Choroid plexus epithelial cell (primary cell): Measurements from ENCODE around the gene ANTXR1.

ENCODE experiments used
- DNase-seq: peaks from one replicate; pipeline ENCODE4 v3.0.0-alpha.2; 2010; ENCODE audit warnings: low read depth
- H3K4me3 ChIP-seq: 2 replicates; pipeline ENCODE4 v1.5.1; 2011; ENCODE audit warnings: low read depth, mild to moderate bottlenecking, control low read depth, low read length, moderate library complexity
- CTCF ChIP-seq: conservative IDR thresholded peaks from 2 replicates; pipeline ENCODE4 v1.5.1; 2011; ENCODE audit warnings: low read depth, mild to moderate bottlenecking, control low read depth, inconsistent platforms, low read length, moderate library complexity

Gene ANTXR1

DNA sequence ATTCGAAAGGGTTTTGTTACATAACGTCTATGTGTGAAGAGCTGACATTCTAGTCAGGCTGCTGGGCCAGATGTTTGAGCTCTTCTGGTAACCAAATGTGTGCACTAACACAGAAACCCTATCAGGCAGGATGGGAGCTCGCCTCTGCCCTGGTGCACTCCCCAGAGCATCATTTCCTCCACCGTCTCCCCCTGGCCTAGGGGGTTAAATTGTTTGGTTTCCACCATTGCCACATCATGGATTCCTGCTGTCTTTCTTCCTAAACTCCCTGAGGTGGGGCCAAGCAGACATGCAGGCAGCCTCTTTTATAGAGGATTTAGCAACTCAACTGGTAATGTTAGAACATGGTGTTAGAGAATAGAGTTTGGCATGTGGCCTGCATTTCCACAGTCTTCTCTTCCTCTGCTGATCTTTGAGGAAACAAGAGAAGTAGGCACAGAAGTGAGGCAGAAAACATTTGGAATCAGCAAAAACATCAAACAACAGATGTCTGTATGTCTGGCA is 87.3 kb downstream of the ANTXR1 start:
- no peak overlapping the region for H3K4me3 ChIP-seq
- DNase-seq = peak; percentile 92
- TF ChIP-seq CTCF = no peak

DNA sequence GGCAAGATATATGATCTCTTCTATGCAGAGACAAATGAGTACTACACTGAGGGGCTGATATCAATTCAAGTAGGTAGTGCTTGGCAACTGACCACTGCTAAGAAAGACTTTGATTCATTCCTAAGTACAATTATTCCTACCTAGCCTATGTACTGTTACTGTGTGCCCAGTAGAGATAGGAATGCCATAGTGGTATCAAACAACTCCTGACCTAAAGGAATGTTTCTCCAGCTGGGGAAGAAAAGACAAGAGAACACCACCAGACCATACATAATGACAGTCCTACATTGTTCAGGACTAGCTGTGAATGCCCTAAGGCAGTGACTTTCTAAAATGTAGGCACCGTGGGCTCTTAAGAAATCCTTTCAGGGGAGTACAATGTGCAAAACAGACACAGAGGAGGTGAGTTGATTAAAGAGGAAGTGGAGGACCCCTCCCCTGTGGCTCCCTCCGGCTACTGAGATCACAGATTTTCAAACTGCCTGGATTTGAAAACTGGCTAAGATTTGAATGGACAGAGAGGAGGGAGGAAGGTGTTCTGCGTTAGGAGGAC is 89.1 kb downstream of the ANTXR1 start:
- H3K4me3 ChIP-seq = no peak overlapping the region
- TF ChIP-seq CTCF = no peak
- no peak for DNase-seq

GRCh38 chr2:69103419-69103818 is 90.4 kb downstream of the ANTXR1 start:
- no peak for DNase-seq
- no peak for TF ChIP-seq CTCF
- no peak overlapping the region for H3K4me3 ChIP-seq

DNA sequence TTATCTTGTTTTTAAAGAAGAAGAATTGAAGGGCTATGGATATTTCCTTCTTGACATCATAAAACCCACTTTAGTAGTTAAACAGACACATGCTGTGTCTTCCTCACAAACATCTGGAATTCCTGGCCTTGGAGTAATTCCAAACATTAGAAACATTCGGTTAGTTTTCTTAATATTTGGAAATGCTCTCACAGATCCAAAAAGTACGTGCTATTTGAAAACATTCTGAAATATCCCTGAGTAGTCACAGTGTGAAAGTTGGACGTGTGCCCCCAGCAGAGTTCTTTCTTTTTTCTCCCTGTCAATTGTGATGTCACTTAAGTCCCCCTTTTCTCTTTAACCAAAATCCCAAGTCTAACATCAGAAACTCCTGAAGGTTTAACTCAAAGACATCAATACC is 91.3 kb downstream of the ANTXR1 start:
- DNase-seq = no peak
- H3K4me3 ChIP-seq = no peak overlapping the region
- no peak for TF ChIP-seq CTCF

DNA sequence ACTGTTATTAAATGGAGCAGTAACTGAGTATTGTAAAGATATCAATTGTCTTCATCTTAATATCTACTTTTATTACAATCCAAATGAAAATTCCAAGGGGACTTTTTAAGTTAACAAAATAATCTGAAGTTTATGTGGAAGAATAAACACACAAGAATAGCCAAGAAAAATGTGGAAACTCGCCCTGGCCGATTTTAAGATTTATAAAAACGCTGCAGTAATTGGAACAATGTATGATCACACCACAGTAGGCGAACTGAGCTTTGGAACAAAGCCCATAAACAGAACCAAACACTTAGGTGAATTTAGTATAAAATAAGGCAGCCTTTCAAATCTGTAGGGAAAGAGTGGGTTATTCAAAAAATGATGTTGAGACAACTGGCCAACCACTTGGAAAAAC is 96.3 kb downstream of the ANTXR1 start:
- no peak overlapping the region for H3K4me3 ChIP-seq
- no peak for TF ChIP-seq CTCF
- no peak for DNase-seq

- DNase-seq = no peak
- no peak for TF ChIP-seq CTCF
Observed at GRCh38 chr2:69111076-69111475, 98.1 kb downstream of the ANTXR1 start.

DNA sequence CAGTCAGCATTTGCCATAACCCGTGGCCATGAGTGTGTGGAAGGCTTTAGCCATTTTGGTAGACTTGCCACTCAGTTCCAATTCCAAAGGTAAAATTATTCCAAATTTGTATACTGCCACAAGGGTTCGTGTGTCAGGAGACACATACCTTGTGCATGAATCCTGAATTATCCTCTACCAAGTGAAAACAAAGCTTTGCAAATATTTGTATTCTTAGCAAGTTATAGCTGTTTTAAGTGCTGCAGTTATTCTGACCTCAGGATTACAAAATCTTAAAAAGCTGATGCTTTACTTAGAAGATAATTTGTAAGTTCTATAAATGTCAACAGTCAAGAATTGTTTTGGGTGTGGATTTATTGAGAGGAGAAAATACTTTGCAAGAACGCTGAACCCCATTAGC is 100.6 kb downstream of the ANTXR1 start:
- no peak for DNase-seq
- no peak overlapping the region for H3K4me3 ChIP-seq
- TF ChIP-seq CTCF = no peak

More at GRCh38 chr2:69111076-69111475, 98.1 kb downstream of the ANTXR1 start:
- no peak overlapping the region for H3K4me3 ChIP-seq
